Upper lobe of left lung (tissue), 4 donors: ENCODE measurements around the gene MTG2.

Source experiments
- EP300 ChIP-seq, 4 donors: sonication (generic); formaldehyde crosslinking; IDR thresholded peaks; one replicate each; pipeline ENCODE4 v1.5.1; 2017; ENCODE audit warnings: antibody characterized with exemption in 4 of 4, control low read depth in 2 of 4
- POLR2A ChIP-seq, 4 donors: fragments of 450-650 bp; IDR thresholded peaks; one replicate each; pipeline ENCODE4 v1.5.1; 2016 to 2017; ENCODE audit warnings: antibody characterized with exemption in 4 of 4, mild to moderate bottlenecking in 2 of 4
- POLR2AphosphoS5 ChIP-seq, 2 donors: sonication (generic); formaldehyde crosslinking; IDR thresholded peaks; one replicate each; pipeline ENCODE4 v1.5.1; 2017; ENCODE audit warnings: antibody characterized with exemption in 2 of 2
- TF ChIP-seq, protein P1 (sequence below), 6 experiments: fragments of 450-650 bp in 4 of 6; fragments of 200-600 bp in 2 of 6; sonication (generic) in 2 of 6; IDR thresholded peaks; one replicate each; pipeline ENCODE4 v1.5.1; 2016 to 2019; ENCODE audit warnings: antibody characterized with exemption in 6 of 6

DNA sequence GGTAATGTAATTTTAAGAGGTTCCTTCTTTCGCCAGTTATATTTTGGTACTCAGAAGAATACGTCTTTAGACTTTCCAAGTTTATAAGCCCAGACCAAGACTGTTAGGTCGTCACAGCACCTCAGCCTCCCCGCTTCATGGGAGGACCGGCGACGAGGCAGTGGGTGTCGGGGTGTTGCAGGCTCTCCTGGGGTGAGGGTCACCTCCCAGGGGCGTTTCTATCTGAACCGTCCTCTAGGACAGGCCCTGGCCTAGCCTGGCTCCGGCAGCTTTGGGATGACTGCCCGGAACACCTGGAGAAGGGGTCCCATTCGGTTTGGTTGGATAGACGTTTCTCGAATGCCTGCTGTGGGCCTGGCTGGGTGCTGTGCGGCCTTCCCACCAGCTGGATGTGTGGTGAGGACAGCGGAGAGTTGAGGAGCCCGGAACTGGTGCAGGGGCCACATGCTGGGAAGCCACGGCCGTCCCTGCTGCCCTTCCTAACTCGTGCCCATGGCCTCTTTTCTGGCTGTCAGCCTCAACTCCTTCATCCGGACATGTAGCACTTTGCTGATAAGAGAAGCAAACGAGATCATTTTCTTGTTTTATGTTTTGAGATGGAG lies 56.6 kb downstream of the MTG2 start:
- TF ChIP-seq, protein P1, sequence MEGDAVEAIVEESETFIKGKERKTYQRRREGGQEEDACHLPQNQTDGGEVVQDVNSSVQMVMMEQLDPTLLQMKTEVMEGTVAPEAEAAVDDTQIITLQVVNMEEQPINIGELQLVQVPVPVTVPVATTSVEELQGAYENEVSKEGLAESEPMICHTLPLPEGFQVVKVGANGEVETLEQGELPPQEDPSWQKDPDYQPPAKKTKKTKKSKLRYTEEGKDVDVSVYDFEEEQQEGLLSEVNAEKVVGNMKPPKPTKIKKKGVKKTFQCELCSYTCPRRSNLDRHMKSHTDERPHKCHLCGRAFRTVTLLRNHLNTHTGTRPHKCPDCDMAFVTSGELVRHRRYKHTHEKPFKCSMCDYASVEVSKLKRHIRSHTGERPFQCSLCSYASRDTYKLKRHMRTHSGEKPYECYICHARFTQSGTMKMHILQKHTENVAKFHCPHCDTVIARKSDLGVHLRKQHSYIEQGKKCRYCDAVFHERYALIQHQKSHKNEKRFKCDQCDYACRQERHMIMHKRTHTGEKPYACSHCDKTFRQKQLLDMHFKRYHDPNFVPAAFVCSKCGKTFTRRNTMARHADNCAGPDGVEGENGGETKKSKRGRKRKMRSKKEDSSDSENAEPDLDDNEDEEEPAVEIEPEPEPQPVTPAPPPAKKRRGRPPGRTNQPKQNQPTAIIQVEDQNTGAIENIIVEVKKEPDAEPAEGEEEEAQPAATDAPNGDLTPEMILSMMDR (IDR thresholded peaks at IDR 0.05), result no peak
- no peak for TF ChIP-seq POLR2A (IDR thresholded peaks at IDR 0.05)
- no peak for TF ChIP-seq EP300 (IDR thresholded peaks at IDR 0.05)
- TF ChIP-seq POLR2AphosphoS5 (IDR thresholded peaks at IDR 0.05), result no peak
